IMR-90 (cell line): ENCODE data around the gene ASB1. TPM values are rescaled to one million over a fixed set of nuclear protein-coding genes. Genes with fewer than 3 reads are reported as not detected.

Source experiments
- ATAC-seq: fragments of 200-7000 bp; cut with Tn5 transposase; 2 replicates; pipeline ENCODE4 v1.9.1; 2020; ENCODE audit warnings: low read depth, mild to moderate bottlenecking, moderate library complexity
- BruUV-seq: library from RNA; stranded (reverse); fragments of 400-500 nt; replicated peaks from 2 replicates; lab custom pipeline; 2021; lab: Mats Ljungman, UMichigan
- CTCF ChIA-PET: fragments of 300-600 bp; formaldehyde crosslinking; extraction: SDS; loops from one replicate; lab custom pipeline; 2021; ENCODE audit warnings: antibody characterized with exemption; lab: Yijun Ruan, JAX
- POLR2A ChIA-PET: fragments of 300-600 bp; sonication (Branson Sonifier 250); formaldehyde crosslinking; loops from one replicate; lab custom pipeline; 2022; ENCODE audit warnings: antibody characterized with exemption; ENCODE audit not compliant: unreplicated experiment; lab: Charles Lee
- DNase-seq: peaks from one replicate; pipeline ENCODE4 v3.0.0; 2013
- H2AFZ ChIP-seq: replicated peaks from 2 replicates; pipeline ENCODE3; 2013; ENCODE audit warnings: low read length, mild to moderate bottlenecking; ENCODE audit not compliant: poor library complexity
- H2AK5ac ChIP-seq: 2 replicates; pipeline ENCODE4 v1.6.1; 2013; ENCODE audit warnings: low read depth, low read length, inconsistent platforms
- H2AK9ac ChIP-seq: replicated peaks from 2 replicates; pipeline ENCODE3; 2013; ENCODE audit warnings: mild to moderate bottlenecking, low read depth, low read length, moderate library complexity; ENCODE audit not compliant: poor library complexity
- H2BK120ac ChIP-seq: 2 replicates; pipeline ENCODE4 v1.6.1; 2013; ENCODE audit warnings: low read depth, low read length, inconsistent platforms
- H2BK15ac ChIP-seq: 3 replicates; pipeline ENCODE4 v1.6.1; 2013; ENCODE audit warnings: low read depth, low read length, inconsistent platforms
- H2BK20ac ChIP-seq: 2 replicates; pipeline ENCODE4 v1.6.1; 2013; ENCODE audit warnings: low read depth, mild to moderate bottlenecking, inconsistent platforms, low read length, moderate library complexity
- H2BK5ac ChIP-seq: 2 replicates; pipeline ENCODE4 v1.6.1; 2013; ENCODE audit warnings: mild to moderate bottlenecking, low read depth, low read length, inconsistent platforms; ENCODE audit not compliant: poor library complexity, severe bottlenecking
- H3K14ac ChIP-seq: replicated peaks from 2 replicates; pipeline ENCODE4 v1.6.1; 2013; ENCODE audit warnings: low read depth, low read length, inconsistent platforms
- H3K18ac ChIP-seq: 2 replicates; pipeline ENCODE4 v1.6.1; 2013; ENCODE audit warnings: low read depth, low read length, control low read depth
- H3K23ac ChIP-seq: 2 replicates; pipeline ENCODE4 v1.6.1; 2013; ENCODE audit warnings: low read depth, low read length, inconsistent platforms
- H3K27ac ChIP-seq: 2 replicates; pipeline ENCODE4 v1.5.1; 2013; ENCODE audit warnings: mild to moderate bottlenecking, control low read depth, low read length; ENCODE audit not compliant: insufficient read depth
- H3K27me3 ChIP-seq: 2 replicates; pipeline ENCODE4 v1.6.1; 2013; ENCODE audit warnings: low read length; ENCODE audit not compliant: control insufficient read depth, insufficient read depth
- H3K36me3 ChIP-seq: 2 replicates; pipeline ENCODE4 v1.6.1; 2013; ENCODE audit warnings: low read length, mixed read lengths; ENCODE audit not compliant: control insufficient read depth, insufficient read depth
- H3K4ac ChIP-seq: 2 replicates; pipeline ENCODE4 v1.6.1; 2013; ENCODE audit warnings: low read depth, low read length, inconsistent platforms
- H3K4me1 ChIP-seq: 2 replicates; pipeline ENCODE4 v1.6.1; 2013; ENCODE audit warnings: low read length, mixed read lengths; ENCODE audit not compliant: control insufficient read depth, insufficient read depth
- H3K4me2 ChIP-seq: 2 replicates; pipeline ENCODE4 v1.6.1; 2013; ENCODE audit warnings: low read depth, mild to moderate bottlenecking, control low read depth, low read length, moderate library complexity
- H3K4me3 ChIP-seq: 2 replicates; pipeline ENCODE4 v1.5.1; 2013; ENCODE audit warnings: low read depth, mild to moderate bottlenecking, control low read depth, low read length, moderate library complexity; ENCODE audit not compliant: insufficient read depth
- H3K56ac ChIP-seq: 2 replicates; pipeline ENCODE4 v1.6.1; 2013; ENCODE audit warnings: low read length, inconsistent platforms; ENCODE audit not compliant: insufficient read depth; ENCODE audit errors: extremely low read depth
- H3K79me1 ChIP-seq, 2 experiments: 2 replicates each; pipeline ENCODE4 v1.6.1; 2013; ENCODE audit warnings: low read length in 2 of 2, inconsistent platforms in 1 of 2, low read depth in 1 of 2
- H3K9ac ChIP-seq: 2 replicates; pipeline ENCODE4 v1.6.1; 2013; ENCODE audit warnings: low read depth, low read length, control low read depth
- H3K9me1 ChIP-seq: 2 replicates; pipeline ENCODE4 v1.6.1; 2013; ENCODE audit warnings: low read length, inconsistent platforms; ENCODE audit not compliant: insufficient read depth
- H3K9me3 ChIP-seq: 2 replicates; pipeline ENCODE4 v1.6.1; 2013; ENCODE audit warnings: low read length; ENCODE audit not compliant: control insufficient read depth, insufficient read depth
- H4K20me1 ChIP-seq: 2 replicates; pipeline ENCODE4 v1.6.1; 2013; ENCODE audit warnings: low read length, inconsistent platforms; ENCODE audit not compliant: insufficient read depth
- H4K5ac ChIP-seq: 2 replicates; pipeline ENCODE4 v1.6.1; 2013; ENCODE audit warnings: mild to moderate bottlenecking, low read depth, low read length, control low read depth
- H4K8ac ChIP-seq, 2 experiments: 2 replicates each; pipeline ENCODE4 v1.6.1; 2013; ENCODE audit warnings: low read depth in 2 of 2, low read length in 2 of 2, control low read depth in 1 of 2, inconsistent platforms in 1 of 2
- H4K91ac ChIP-seq: 2 replicates; pipeline ENCODE4 v1.6.1; 2013; ENCODE audit warnings: low read depth, low read length, inconsistent platforms; ENCODE audit not compliant: insufficient read depth
- POLR2A ChIP-seq: IDR thresholded peaks from 2 replicates; pipeline ENCODE4 v1.6.1; 2012; ENCODE audit warnings: mild to moderate bottlenecking, low read depth, low read length
- RAD21 ChIP-seq: IDR thresholded peaks from 2 replicates; pipeline ENCODE4 v1.6.1; 2012; ENCODE audit warnings: low read length, improper control_type of control experiment
- USF2 ChIP-seq: fragments of 150-350 bp; IDR thresholded peaks from 2 replicates; pipeline ENCODE4 v1.6.1; 2017; ENCODE audit warnings: mild to moderate bottlenecking, antibody characterized with exemption, low read length, low read depth
- WGBS, 2 experiments: methylation state at CpG; one replicate each; pipeline versions ENCODE4 v1.1.5 to v1.1.7; 2013; ENCODE audit warnings: missing lambda C conversion rate in 2 of 2; ENCODE audit not compliant: insufficient read length in 1 of 2; ENCODE audit errors: extremely low coverage in 2 of 2; 5-methylcytosine and 5-hydroxymethylcytosine counted together
- dilution Hi-C: fragments of 300-500 bp; cut with HindIII; formaldehyde crosslinking; loops from one replicate; pipeline ENCODE4 v1.14.3; 2018; ENCODE audit warnings: low sequenced_read_pairs; ENCODE audit not compliant: unreplicated experiment
- in situ Hi-C: fragments of 300-500 bp; cut with MboI; formaldehyde crosslinking; loops from 3 replicates; pipeline ENCODE4 v1.14.3; 2019; ENCODE audit warnings: low sequenced_read_pairs, inconsistent platforms, mixed read lengths
- intact Hi-C: fragments of 100-400 bp; cut with micrococcal nuclease; formaldehyde crosslinking; loops from 2 replicates; pipeline ENCODE4 v1.10.0; 2022
- polyA plus RNA-seq, 3 experiments: library from polyadenylated mRNA; depleted of rRNA; stranded (reverse); fragments of >200 nt; gene quantifications; 2 replicates each; pipeline ENCODE4 v1.2.3, GENCODE V29; 2012; ENCODE audit warnings: low replicate concordance in 1 of 3
- total RNA-seq: library from RNA; depleted of rRNA; stranded (reverse); fragments of >200 nt; gene quantifications from 2 replicates; pipeline ENCODE4 v1.2.3, GENCODE V29; 2012

The ASB1 gene
- total and polyA plus RNA-seq, 2 of the 4 experiments (the other 2 are of a cell fraction), result 23.5 to 37.3 TPM

- Histone ChIP-seq H3K14ac (no peak overlapping the region), H2BK120ac (no peak overlapping the region), H2BK5ac (no peak overlapping the region), H3K9me3 (no peaks in the 10 kb centered on the region), H2AK5ac (no peak overlapping the region), H3K56ac (no peak overlapping the region), H3K4me3 (no peak overlapping the region), H4K91ac (no peak overlapping the region), H2BK15ac (no peak overlapping the region), H3K4ac (no peak overlapping the region), H3K23ac (no peak overlapping the region), H3K27me3 (no peaks in the 10 kb centered on the region), H3K79me1 (peaks cover 3 to 15% of the 10 kb centered on the region in 2 experiments; a peak in 3 of 4 replicates), H4K5ac (no peak overlapping the region), H3K36me3 (peaks cover 7% of the 10 kb centered on the region), H2BK20ac (no peak overlapping the region; the same call in 1 of the 2 replicates), H3K9me1 (peaks cover 18% of the 10 kb centered on the region), H4K20me1 (no peaks in the 10 kb centered on the region), H3K18ac (no peak overlapping the region), H3K4me2 (no peak overlapping the region), H3K27ac (no peak overlapping the region), H3K4me1 (peaks cover 18% of the 10 kb centered on the region), H4K8ac (no peak overlapping the region), H2AFZ (no peak overlapping the region), H3K9ac (no peak overlapping the region), H2AK9ac (peak overlapping the region; percentile 7)
- intact Hi-C loops, result no loop called here
- WGBS, 2 experiments, result 99% methylated on average over 11 of the region's 16 CpGs; no CpG with 5 or more reads in 1 of the 2 experiments
- DNase-seq (no peak), ATAC-seq (no peak)
- BruUV-seq, result no TSS peak
- dilution Hi-C loops, result no loop called here
- TF ChIP-seq RAD21 (no peak), USF2 (no peak), POLR2A (no peak)
- ChIA-PET CTCF (no interaction called here), POLR2A (no interaction called here)
- in situ Hi-C loops, result no loop called here
These were observed 45.2 kb upstream of the ASB1 start for GRCh38 chr2:238381341-238382115.
